ENCODE results near the gene BAIAP2. TPM values are rescaled to one million over a fixed set of nuclear protein-coding genes. Genes with fewer than 3 reads are reported as not detected.

Gene BAIAP2
- total RNA-seq, 1 donor from 2014 or later = 6.8 TPM

DNA sequence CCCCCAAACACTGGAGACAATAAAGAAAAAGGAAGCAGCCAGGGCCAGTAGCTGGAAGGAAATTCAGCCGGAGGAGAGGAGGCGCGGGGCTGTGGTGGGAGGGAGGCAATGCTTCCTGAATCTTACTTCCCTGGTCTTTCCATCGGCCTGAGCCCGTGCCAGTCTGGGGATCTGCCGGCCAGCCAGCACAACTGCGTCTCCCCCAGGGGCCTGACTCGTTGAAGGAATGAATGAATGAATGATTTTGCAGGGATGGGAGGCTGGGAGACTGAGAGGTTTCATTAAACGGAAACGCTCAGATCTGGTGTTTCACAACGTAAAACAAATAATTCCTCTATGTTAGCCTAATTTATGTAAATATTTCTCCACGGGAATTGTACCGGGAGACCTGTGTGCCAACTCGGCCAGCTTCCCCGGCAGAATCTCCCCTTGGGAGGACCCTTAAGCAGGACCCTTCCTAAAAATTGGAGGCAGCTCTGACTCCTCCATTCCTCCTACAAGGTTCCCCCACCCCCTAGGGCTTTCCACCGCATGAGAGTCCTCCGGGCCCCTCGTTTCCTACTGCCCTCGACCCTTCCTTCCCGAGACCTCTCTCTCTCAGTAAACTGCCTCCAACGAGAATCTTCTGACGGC, 1.3 kb upstream of the BAIAP2 start:
- no peak for DNase-seq
- TF ChIP-seq, protein P1, sequence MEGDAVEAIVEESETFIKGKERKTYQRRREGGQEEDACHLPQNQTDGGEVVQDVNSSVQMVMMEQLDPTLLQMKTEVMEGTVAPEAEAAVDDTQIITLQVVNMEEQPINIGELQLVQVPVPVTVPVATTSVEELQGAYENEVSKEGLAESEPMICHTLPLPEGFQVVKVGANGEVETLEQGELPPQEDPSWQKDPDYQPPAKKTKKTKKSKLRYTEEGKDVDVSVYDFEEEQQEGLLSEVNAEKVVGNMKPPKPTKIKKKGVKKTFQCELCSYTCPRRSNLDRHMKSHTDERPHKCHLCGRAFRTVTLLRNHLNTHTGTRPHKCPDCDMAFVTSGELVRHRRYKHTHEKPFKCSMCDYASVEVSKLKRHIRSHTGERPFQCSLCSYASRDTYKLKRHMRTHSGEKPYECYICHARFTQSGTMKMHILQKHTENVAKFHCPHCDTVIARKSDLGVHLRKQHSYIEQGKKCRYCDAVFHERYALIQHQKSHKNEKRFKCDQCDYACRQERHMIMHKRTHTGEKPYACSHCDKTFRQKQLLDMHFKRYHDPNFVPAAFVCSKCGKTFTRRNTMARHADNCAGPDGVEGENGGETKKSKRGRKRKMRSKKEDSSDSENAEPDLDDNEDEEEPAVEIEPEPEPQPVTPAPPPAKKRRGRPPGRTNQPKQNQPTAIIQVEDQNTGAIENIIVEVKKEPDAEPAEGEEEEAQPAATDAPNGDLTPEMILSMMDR (IDR thresholded peaks at IDR 0.05) = no peak

DNA sequence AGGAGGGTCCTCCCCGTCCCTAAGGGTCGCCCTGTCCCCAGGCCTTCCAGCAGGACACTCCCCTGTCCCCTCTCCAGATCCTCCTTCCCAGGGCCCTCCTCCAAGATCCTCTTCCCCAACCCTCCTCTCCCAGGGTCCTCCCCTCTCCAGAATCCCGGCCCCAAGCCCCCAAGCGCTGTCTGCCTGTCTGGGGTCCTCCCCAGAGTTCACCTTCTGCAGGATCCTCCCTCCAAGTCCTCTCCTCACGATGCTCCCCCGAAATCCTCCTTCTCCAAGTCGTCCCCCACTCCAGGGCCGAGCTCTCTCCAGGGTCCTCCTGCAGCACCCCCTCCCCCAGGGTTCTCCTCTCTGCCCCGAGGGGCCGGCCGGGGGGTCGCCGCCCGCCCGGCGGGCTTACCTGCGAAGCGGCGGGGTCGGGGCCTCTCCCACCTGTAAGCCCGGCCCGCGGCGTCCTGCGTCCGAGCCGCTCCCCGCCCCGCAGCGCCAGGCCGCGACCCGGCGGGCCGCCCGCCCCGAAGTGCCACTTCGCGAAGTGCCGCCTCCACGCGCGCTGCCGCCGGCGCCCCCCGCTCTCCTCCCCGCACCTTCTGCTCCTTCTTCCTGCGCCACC, 678 bp upstream of the BAIAP2 start:
- peaks cover 12% of the 10 kb centered on the region for H3K4me1 Mint-ChIP-seq
- no peaks in the 10 kb centered on the region for H3K9me3 Mint-ChIP-seq
- DNase-seq (no peak), ATAC-seq (ENCODE audit: low read depth) (no peak)
- no peak overlapping the region for H3K27ac Mint-ChIP-seq
- ChIA-PET POLR2A (interaction anchor here (0.6 to 1.4 kb wide), 2 partner anchors 10 to 579 kb away, joined by 3 to 4 read pairs; no protein-coding TSS in a partner anchor), CTCF (no interaction called here)
- peak overlapping the region; percentile 78 for H3K4me3 Mint-ChIP-seq
- TF ChIP-seq, protein P1 (IDR thresholded peaks at IDR 0.05) = no peak
- intact Hi-C loops (cut with micrococcal nuclease) = loop anchor here (1.0 to 2.0 kb wide), 4 partner anchors 45 to 933 kb away; partner anchors contain the start of genes GAA, NDUFAF8 and TEPSIN
- peaks cover 40% of the 10 kb centered on the region for H3K27me3 Mint-ChIP-seq
- H3K36me3 Mint-ChIP-seq (ENCODE audit: low read depth) = no peaks in the 10 kb centered on the region

More for the DNA sequence above, 1.3 kb upstream of the BAIAP2 start:
- Mint-ChIP-seq H3K27ac (no peak overlapping the region), H3K27me3 (peaks cover 45% of the 10 kb centered on the region), H3K4me3 (peak overlapping the region; percentile 78), H3K4me1 (peaks cover 12% of the 10 kb centered on the region), H3K9me3 (no peaks in the 10 kb centered on the region), H3K36me3 (ENCODE audit: low read depth) (no peaks in the 10 kb centered on the region)
- ChIA-PET POLR2A (interaction anchor here (0.6 kb wide), 1 partner anchor 10 kb away, joined by 3 read pairs; no protein-coding TSS in a partner anchor), CTCF (interaction anchor here (1.3 kb wide), 1 partner anchor 10 kb away, joined by 3 read pairs; no protein-coding TSS in a partner anchor)
- intact Hi-C loops (cut with micrococcal nuclease) = loop anchor here (1.0 to 2.0 kb wide), 4 partner anchors 45 to 933 kb away; partner anchors contain the start of genes GAA, NDUFAF8 and TEPSIN
- no peak for ATAC-seq (ENCODE audit: low read depth)

DNA sequence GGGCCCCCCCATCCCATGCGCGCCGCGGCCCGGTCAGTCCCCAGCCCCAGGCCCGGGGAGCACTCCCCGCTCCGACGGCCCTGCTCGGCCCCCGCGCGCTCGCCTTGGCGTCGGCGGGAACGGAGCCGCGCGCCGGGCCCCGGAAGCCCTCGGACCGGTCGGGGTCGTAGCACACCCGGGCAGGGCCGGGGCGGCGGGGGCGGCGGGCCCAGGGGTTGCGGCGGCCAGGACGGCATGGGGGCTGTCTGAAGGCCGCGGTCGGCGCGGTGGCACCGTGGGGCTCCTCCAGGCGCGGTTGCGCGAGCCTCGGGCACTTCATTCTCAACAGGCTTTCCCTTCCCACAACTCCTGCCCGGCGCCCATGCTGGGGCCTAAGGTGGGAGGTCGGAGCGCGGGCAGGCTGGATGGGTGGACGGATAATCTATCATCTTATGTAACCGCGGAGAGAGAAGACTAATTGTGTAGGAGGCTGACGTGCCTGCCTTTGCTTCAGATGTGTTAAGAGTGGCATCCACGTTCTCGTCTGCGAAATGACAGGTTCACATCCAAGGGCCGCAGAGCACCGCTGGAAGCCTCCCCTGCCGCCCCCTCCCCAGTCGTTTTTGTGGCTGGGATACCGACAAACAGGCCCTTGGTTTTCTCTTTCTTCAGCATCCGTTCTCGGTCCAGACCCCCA, 708 bp downstream of the BAIAP2 start:
- Mint-ChIP-seq H3K9me3 (no peaks in the 10 kb centered on the region), H3K36me3 (ENCODE audit: low read depth) (no peaks in the 10 kb centered on the region), H3K4me1 (peaks cover 12% of the 10 kb centered on the region), H3K4me3 (peak overlapping the region; percentile 75), H3K27me3 (peaks cover 37% of the 10 kb centered on the region), H3K27ac (no peak overlapping the region)
- TF ChIP-seq, protein P1 (IDR thresholded peaks at IDR 0.05) = no peak
- ATAC-seq (ENCODE audit: low read depth) (no peak), DNase-seq (no peak)
- ChIA-PET POLR2A (interaction anchor here (1.4 kb wide), 1 partner anchor 581 kb away, joined by 4 read pairs; no protein-coding TSS in a partner anchor), CTCF (interaction anchor here (0.6 kb wide), 1 partner anchor 12 kb away, joined by 3 read pairs; no protein-coding TSS in a partner anchor)
- intact Hi-C loops (cut with micrococcal nuclease) = loop anchor here (1.0 to 2.0 kb wide), 4 partner anchors 47 to 935 kb away; partner anchors contain the start of genes ENDOV, GAA, NDUFAF8 and TEPSIN

DNA sequence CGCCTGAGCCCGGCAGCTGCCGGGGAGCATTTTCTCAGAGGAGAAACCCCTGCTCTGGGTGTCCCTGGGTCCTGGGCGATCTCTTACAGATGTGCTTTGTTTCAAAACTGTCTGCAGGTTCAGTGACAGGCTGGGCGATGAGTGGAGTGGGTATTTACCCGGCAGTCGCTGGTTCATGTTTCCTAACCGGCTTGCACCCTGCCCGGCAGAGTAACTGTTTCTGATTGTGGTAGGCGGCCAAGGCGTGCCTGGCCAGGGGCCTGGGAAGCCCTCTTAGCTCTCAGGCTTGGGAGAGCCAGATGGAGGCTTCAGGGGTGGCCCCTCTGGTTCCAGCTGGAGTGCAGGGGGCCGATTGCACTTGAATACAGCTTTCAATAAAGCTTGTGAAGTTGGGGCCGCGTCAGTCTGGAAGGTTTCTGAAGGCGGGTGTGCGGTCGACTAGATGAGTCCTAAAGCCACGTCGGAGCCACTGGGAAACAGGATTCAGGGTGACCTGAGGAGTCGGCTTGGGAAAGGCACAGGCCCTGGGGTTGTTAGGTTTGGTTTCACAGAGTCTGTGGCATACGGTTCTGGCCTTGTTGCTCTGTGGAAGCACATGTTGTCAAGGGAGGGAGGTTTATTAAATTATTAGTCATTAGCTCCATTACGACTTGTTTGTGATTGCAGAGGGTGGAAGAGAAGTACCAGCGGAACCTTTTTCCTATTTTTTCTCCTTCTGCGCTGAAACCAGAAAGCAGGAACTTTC, 1.4 kb downstream of the BAIAP2 start:
- Mint-ChIP-seq H3K4me3 (peak overlapping the region; percentile 75), H3K9me3 (no peaks in the 10 kb centered on the region), H3K27me3 (peaks cover 32% of the 10 kb centered on the region), H3K4me1 (peaks cover 12% of the 10 kb centered on the region), H3K36me3 (ENCODE audit: low read depth) (no peaks in the 10 kb centered on the region), H3K27ac (no peak overlapping the region)
- ChIA-PET POLR2A (interaction anchor here (0.5 kb wide), 1 partner anchor 1290 kb away, joined by 3 read pairs; no protein-coding TSS in a partner anchor), CTCF (interaction anchor here (1.6 kb wide), 1 partner anchor 13 kb away, joined by 3 read pairs; no protein-coding TSS in a partner anchor)
- TF ChIP-seq, protein P1 (IDR thresholded peaks at IDR 0.05) = no peak
- intact Hi-C loops (cut with micrococcal nuclease) = no loop called here
- no peak for ATAC-seq (ENCODE audit: low read depth)
- no peak for DNase-seq

Data from activated B cell treated with CpG ODN at 0.5 μM for 24 hours (primary cell).